ENCODE data around the gene IQCN.

The IQCN gene

GRCh38 chr19:18264137-18264854 is 10.0 kb downstream of the IQCN start:
- DNase-seq, result no peak

DNA sequence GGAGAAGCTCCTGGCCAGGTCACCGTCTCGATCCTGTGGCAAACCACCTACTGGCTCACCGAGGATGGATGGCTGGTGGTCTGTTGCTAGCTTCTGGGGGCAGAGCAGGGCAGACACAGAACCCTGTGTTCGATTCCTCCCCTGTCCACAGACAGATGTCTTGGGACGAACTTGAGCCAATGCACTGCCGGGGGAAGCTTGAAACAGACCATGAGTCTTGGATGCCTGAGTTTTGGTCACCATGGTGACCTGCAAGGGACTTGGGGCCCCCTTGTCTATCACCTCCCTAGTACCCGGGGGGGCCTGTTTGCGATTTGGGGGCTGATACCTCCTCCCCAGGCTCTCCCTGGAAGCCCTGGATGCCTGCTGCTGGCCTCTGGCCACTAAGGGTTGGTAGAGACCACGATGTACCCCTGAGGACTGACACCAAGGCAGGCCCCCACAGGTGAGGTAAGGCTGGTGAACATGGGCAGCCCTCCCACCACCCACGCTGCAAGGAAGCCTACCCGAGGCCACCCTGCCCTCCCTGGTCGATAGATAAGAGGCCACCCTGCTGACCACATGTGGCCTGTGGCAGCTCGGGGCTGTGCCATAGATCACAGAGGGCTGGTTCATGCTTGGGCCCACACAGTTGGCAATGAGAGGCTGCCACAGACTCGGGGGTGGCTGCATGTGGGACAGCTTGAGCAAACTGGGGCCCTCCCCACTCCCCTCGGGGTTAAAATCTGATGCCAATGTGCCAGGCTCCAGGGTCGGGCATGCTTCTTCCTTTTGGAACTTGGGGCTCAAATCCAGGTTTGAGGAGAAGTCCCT is 10.7 kb downstream of the IQCN start:
- DNase-seq, result no peak

GRCh38 chr19:18262917-18263316 is 11.3 kb downstream of the IQCN start:
- no peak for DNase-seq

DNA sequence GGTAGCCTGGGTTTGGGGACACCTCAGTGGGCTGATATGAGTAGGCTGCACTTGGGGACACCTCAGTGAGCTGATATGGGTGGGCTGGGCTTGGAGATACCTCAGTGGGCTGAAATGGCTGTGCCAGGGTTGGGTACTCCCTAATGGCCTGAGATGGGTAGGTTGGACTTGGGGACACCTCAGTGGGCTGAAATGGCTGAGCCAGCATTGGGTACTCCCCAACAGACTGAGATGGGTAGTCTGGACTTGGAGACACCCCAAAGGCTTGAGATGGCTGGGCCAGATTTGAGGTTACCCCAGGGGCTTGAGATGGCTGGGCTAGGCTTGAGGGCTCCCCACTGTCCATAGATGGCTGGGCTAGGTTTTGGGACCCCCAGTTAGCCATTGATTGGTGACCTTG is 12.1 kb downstream of the IQCN start:
- DNase-seq, result no peak

GRCh38 chr19:18261474-18261873 is 12.8 kb downstream of the IQCN start:
- no peak for DNase-seq

- DNase-seq, result no peak
Observed at GRCh38 chr19:18259893-18260292, 14.4 kb downstream of the IQCN start.

DNA sequence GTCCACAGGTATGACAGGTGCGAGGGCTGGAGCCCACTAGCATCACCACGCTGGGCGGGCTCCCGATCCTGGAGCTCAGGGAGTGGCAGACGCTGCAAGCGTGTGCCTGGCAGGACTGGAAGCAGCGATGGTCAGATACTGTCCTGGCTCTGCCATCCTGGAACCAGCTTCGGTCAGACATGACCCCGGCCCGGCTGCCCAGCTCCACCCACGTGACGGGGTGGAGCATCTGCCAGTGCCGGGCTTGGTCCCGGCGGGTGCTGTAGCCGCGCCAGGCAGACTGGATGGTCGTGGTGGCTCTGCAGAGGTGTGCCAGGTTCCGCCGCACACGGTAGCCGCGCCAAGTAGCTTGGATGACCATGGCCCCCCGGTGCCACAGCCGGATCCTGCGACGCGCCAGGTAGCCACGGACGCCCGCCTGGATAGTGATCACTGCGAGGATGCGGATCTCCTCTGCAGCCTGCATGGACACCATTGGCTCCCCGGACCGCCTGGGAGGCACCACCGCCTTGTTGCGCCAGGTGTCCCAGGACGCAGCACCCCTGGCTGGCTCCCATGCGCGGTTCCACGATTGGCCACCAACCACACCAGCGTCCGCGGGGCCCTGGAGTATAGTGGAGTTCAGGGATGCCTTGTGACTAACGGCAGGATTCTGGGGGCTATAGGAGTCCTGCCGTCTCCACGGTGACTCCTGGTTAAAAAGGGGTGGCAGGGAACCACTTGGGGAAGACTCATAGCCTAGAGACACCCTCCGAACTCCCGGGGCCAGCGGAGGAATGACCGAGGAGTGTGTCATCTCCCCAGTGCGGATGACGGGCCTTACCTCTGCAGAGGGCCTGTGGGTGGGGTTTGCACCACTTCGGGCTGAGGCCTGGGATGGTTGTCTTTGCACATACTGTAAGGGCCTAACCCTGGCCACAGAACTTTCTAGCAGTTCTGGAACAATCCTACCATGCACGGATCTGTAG is 16.5 kb downstream of the IQCN start:
- no peak for DNase-seq

- DNase-seq, result no peak
Observed at GRCh38 chr19:18254546-18255503, 19.4 kb downstream of the IQCN start.

DNA sequence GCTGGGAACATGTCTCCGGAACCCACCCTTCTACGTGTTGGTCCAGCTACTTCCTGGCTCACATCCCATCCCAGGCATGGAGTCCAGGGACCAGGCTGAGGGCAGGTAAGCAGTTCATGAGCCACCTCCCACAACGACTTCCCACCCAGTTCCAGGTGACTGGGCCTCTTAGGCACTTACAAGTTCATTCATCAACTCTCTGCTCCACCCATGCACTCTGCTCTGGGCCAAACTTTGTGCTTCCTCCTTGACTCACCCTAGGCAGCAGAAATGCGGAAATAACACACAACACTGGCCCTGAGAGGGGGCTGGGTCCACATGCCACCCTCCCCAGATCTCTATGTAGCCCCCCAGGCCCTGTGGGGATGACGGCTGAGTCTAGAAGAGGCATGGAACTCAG is 20.5 kb downstream of the IQCN start:
- no peak for DNase-seq

GRCh38 chr19:18253130-18253529 is 21.1 kb downstream of the IQCN start:
- no peak for DNase-seq

DNA sequence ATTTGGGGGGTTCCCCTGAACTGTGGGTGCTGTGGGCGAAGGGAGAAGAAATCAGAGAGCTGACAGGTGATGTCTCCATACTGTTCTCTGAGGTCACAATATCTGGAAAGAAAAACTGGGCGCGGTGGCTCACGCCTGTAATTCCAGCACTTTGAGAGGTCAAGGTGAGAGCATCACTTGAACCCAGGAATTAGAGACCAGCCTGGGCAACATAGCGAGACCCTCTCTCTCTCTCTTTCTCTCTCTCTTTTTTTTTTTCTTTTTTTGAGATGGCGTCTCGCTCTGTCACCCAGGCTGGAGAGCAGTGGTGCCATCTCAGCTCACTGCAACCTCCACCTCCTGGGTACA is 21.9 kb downstream of the IQCN start:
- no peak for DNase-seq

GRCh38 chr19:18251587-18252369 is 22.5 kb downstream of the IQCN start:
- DNase-seq, result no peak

GRCh38 chr19:18249834-18250233 is 24.4 kb downstream of the IQCN start:
- DNase-seq, result no peak

DNA sequence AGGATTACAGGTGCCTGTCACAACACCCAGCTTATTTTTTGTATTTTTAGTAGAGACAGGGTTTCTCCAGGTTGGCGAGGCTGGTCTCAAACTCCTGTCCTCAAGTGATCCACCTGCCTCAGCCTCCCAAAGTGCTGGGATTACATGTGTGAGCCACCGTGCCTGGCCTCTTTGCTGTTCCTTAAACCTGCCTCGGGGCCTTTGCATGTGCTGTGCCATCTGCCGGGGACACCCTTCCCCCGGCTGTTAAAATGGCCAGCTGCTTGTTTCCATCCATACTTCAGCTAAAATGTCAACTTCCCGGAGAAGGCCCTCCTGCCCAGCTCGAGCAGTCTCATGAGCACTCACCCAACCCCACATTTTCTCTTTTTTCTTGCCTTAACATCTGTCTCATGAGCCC is 29.0 kb downstream of the IQCN start:
- no peak for DNase-seq

DNA sequence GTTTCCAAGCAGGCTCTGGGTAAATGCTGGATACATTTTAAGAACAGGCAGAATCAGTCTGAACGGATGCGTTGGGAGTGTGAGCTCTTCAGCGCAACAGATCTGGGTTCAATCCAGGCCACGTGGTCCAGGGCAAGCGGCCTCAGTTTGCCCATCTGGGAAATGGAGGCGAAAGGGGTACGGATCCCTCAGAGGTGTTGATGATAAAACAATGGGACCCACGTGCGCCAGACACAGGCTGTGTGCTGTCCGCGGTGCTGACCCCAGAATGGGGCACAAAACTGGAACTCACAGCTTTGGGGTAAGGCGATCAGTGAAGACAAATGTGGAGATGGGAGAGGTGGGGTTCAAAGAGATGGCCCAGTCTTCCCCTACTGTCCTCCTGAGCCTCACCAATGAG is 34.9 kb downstream of the IQCN start:
- DNase-seq, result no peak

GRCh38 chr19:18234194-18234593 is 40.1 kb downstream of the IQCN start:
- DNase-seq, result no peak

DNA sequence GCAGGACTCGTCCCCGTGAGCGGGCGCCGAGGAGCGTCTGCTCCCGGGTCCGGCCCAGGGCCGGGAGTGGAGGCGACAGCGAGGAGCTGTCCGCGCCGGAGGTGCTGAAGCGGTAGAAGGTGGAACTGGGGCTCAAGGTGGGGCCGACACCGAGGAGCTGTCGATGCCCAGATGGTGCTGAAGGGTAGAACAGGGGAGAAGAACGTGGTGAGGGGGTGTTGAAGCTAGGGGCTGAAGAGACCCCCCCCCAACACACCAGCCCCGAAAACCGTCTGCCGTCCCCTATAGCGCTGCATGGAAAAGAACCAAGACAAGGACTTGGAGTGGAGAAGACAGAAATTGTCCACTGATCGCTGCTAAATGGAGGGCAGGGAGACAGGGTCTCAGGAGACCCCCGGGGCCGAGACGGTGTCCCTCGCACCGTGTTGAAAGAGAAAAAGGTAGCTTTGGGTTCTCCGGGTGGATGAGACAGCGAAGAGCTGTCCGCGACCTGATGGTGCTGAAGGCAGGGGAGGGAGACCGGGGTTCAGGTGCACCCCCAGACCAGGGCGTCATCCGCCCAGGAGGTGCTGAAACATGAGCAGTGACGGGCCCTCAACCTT is 40.9 kb downstream of the IQCN start:
- no peak for DNase-seq

DNA sequence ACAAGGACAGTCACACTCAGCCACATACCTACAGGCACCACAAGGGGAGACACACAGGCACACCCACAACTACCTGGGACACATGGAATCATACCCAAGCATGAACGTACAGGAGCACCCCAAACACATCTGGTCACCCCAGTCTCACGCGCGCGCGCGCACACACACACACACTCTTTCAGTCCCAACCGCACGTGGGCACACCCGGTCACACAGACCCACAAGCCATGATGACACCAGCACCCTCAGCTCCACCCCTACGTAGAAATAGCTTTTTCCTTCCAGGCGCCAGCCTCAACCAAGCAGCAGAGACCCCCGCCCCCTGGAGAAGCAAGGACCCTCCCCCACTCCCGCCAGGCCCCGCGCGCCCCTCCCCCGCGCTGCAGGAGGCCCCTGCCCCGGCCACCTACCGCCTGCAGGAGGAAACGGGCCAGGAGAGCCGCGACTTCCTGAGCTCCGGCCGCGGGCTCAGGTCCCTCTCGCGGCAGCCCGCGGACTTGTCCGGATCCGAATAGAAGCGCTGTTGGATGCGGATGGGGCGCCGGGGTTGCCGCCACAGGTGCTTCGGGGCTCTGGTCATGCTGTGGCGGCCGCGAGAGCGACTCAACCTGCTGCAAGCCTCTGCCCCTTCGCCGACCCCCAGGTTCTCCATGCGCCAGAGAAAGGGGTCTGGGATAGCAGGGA is 41.6 kb downstream of the IQCN start:
- DNase-seq, result no peak

DNA sequence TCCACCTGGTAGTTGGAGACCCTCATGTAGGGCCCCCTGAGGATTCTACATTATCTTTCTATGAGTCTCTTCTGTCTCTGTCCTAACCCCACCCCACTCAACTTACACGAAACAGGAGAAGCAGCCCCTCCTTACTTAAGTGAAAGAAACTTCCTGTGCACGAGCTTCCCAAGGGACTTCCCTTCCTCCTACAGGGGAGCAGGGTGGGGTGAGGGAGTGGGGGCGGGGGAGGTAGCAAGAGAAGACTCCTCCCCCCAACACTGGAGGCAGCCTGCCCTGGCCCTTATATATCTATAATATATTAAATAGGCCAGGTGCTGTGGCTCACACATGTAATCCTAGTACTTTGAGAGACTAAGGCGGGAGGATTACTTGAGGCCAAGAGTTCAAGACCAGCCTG is 42.5 kb downstream of the IQCN start:
- DNase-seq, result no peak
